ENCODE results near the gene FRMPD4. TPM values are rescaled to one million over a fixed set of nuclear protein-coding genes. Genes with fewer than 3 reads are reported as not detected.

Gene FRMPD4
- total and polyA plus RNA-seq, 2 donors (not counting 3 experiments of a cell fraction or from before 2014, with no cell fraction given): not detected

DNA sequence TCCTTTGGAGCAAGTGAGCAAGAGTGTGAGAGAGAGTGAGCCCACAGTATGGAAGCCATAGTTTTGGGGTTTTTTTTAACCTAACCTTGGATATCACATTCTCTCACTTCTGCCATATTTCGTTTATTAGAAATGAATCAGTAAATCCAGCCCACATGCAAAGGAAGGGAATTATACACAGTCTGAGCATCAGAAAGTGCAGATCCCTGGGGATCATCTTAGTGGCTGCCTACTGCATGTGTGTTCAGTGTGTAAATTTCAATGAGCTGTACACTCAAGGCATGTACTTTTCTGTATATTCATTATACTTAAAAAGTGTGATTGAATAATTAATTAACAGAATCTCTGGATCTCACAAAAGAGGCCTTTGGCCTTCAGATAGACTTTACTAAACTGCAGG lies 519.2 kb downstream of the FRMPD4 start:
- Histone ChIP-seq H3K36me3 (ENCODE audit: control insufficient read depth in 2 of 2, extremely low read depth in 1 of 2, insufficient read depth in 2 of 2, low read length in 2 of 2) (no peaks in the 10 kb centered on the region), H3K4me3 (replicated peaks in 1 of 3; ENCODE audit: insufficient read depth in 1 of 3, low read depth in 1 of 3, low read length in 3 of 3) (no peak overlapping the region)
- CTCF ChIA-PET: interaction anchor here (0.7 kb wide), 1 partner anchor 12 kb away, joined by 3 read pairs; no protein-coding TSS in a partner anchor

More for the DNA sequence above, 519.2 kb downstream of the FRMPD4 start:
- FAIRE-seq (no peak), DNase-seq (ENCODE audit: low read depth, low spot score) (no peak)
- H3K4me1 ChIP-seq (ENCODE audit: control insufficient read depth, extremely low read depth, insufficient read depth, low read length): no peaks in the 10 kb centered on the region
- intact Hi-C loops (cut with micrococcal nuclease) (no loop called here), dilution Hi-C loops (cut with MboI; ENCODE audit: extremely low pct_ligation_motif_present, low sequenced_read_pairs) (no loop called here)
- H3K27ac ChIP-seq (ENCODE audit: insufficient read depth, low read depth, low read length): no peak overlapping the region
- no peaks in the 10 kb centered on the region for H3K79me2 ChIP-seq (ENCODE audit: control insufficient read depth, insufficient read depth, low read length)
- no peak overlapping the region for H3K9ac ChIP-seq (replicated peaks; ENCODE audit: extremely low read depth, insufficient read depth, low read length)
- H3K9me3 ChIP-seq (replicated peaks; ENCODE audit: control insufficient read depth, insufficient read depth, low read length): no peaks in the 10 kb centered on the region
- no peak overlapping the region for H2AFZ ChIP-seq (ENCODE audit: low read depth, low read length)
- POLR2A ChIA-PET: no interaction called here
- no TSS peak for BruUV-seq (replicated peaks)
- H4K20me1 ChIP-seq (replicated peaks; ENCODE audit: control insufficient read depth, extremely low read depth, insufficient read depth, low read length): no peaks in the 10 kb centered on the region
- H3K9me1 ChIP-seq (replicated peaks; ENCODE audit: control insufficient read depth, extremely low read depth, insufficient read depth, low read length): no peaks in the 10 kb centered on the region
- no peak for TF ChIP-seq MYC (IDR thresholded peaks at IDR 0.05; ENCODE audit: low read depth, low read length)
- no peak for TF ChIP-seq EZH2 (IDR thresholded peaks at IDR 0.05; ENCODE audit: borderline replicate concordance, low read depth, low read length, severe bottlenecking)
- TF ChIP-seq, protein P1, sequence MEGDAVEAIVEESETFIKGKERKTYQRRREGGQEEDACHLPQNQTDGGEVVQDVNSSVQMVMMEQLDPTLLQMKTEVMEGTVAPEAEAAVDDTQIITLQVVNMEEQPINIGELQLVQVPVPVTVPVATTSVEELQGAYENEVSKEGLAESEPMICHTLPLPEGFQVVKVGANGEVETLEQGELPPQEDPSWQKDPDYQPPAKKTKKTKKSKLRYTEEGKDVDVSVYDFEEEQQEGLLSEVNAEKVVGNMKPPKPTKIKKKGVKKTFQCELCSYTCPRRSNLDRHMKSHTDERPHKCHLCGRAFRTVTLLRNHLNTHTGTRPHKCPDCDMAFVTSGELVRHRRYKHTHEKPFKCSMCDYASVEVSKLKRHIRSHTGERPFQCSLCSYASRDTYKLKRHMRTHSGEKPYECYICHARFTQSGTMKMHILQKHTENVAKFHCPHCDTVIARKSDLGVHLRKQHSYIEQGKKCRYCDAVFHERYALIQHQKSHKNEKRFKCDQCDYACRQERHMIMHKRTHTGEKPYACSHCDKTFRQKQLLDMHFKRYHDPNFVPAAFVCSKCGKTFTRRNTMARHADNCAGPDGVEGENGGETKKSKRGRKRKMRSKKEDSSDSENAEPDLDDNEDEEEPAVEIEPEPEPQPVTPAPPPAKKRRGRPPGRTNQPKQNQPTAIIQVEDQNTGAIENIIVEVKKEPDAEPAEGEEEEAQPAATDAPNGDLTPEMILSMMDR (IDR thresholded peaks at IDR 0.05; ENCODE audit: extremely low read depth in 1 of 2, insufficient read depth in 1 of 2, low read depth in 1 of 2, low read length in 2 of 2): no peak
- TF ChIP-seq, protein P2, sequence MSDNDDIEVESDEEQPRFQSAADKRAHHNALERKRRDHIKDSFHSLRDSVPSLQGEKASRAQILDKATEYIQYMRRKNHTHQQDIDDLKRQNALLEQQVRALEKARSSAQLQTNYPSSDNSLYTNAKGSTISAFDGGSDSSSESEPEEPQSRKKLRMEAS (IDR thresholded peaks at IDR 0.05; ENCODE audit: insufficient read depth, insufficient read length): no peak
- TF ChIP-seq GATA2 (IDR thresholded peaks at IDR 0.05; ENCODE audit: insufficient read depth, insufficient read length, low read depth, low read length): no peak
- TF ChIP-seq JUN (IDR thresholded peaks at IDR 0.05; ENCODE audit: borderline replicate concordance, insufficient read depth, insufficient read length, low read depth): no peak
- no peak for TF ChIP-seq POLR2A (IDR thresholded peaks at IDR 0.05; ENCODE audit: low read depth, low read length)
- no peak for TF ChIP-seq FOS (IDR thresholded peaks at IDR 0.05; ENCODE audit: borderline replicate concordance, insufficient read depth, low read length)
- no peak for TF ChIP-seq POLR2AphosphoS5 (IDR thresholded peaks at IDR 0.05; ENCODE audit: insufficient read depth, low read depth, low read length)
- H3K4me2 ChIP-seq (ENCODE audit: insufficient read depth, low read length): no peak overlapping the region
- no peaks in the 10 kb centered on the region for H3K27me3 ChIP-seq (ENCODE audit: control insufficient read depth in 2 of 2, insufficient read depth in 2 of 2, low read length in 2 of 2)
